ENCODE measurements around the gene MED25. TPM values are rescaled to one million over a fixed set of nuclear protein-coding genes. Genes with fewer than 3 reads are reported as not detected.

MED25 gene
- total RNA-seq, 2 donors from 2014 or later: 46.1 to 77.2 TPM

- Histone ChIP-seq H3K4me1 (peaks cover 22% of the 10 kb centered on the region), H3K4me3 (peak within 1 kb of the TSS; percentile 68), H3K9ac (ENCODE audit: low read depth in 2 of 2, low read length in 2 of 2) (peak within 1 kb of the TSS; percentile 89 to 90), H3K36me3 (no peaks in the 10 kb centered on the region), H3K27ac (peak within 1 kb of the TSS; percentile 91), H3K9me3 (no peaks in the 10 kb centered on the region), H3K27me3 (no peaks in the 10 kb centered on the region)
- DNase-seq: peak; percentile 91
- intact Hi-C loops (cut with DNase I): loop anchor here (10.0 kb wide), 1 partner anchor 52 kb away; the partner anchor contains the start of genes FUZ and MED25
- no peak for TF ChIP-seq CTCF (IDR thresholded peaks at IDR 0.05)
These were observed 49.1 kb downstream of the MED25 start, which contains the start of gene PNKP for GRCh38 chr19:49866933-49867782. PNKP (minus strand) TSS chr19:49867576; CDS start chr19:49867204, 372 bp downstream.

GRCh38 chr19:49869009-49869483 lies 51.0 kb downstream of the MED25 start:
- intact Hi-C loops (cut with DNase I): loop anchor here (10.0 kb wide), 1 partner anchor 54 kb away; the partner anchor contains the start of genes FUZ and MED25
- Histone ChIP-seq H3K9ac (ENCODE audit: low read depth in 2 of 2, low read length in 2 of 2) (peak overlapping the region; percentile 30 to 31), H3K4me1 (peaks cover 22% of the 10 kb centered on the region)

GRCh38 chr19:49869484-49870308 lies 51.6 kb downstream of the MED25 start:
- no peaks in the 10 kb centered on the region for H3K9me3 ChIP-seq
- peak overlapping the region; percentile 55 for H3K4me3 ChIP-seq
- peak overlapping the region; percentile 71 to 90 for H3K9ac ChIP-seq (ENCODE audit: low read depth in 2 of 2, low read length in 2 of 2)
- intact Hi-C loops (cut with DNase I): loop anchor here (10.0 kb wide), 1 partner anchor 55 kb away; the partner anchor contains the start of genes FUZ and MED25
- no peaks in the 10 kb centered on the region for H3K36me3 ChIP-seq
- H3K27ac ChIP-seq: peak overlapping the region; percentile 91
- peaks cover 22% of the 10 kb centered on the region for H3K4me1 ChIP-seq
- no peak for TF ChIP-seq CTCF (IDR thresholded peaks at IDR 0.05)
- no peaks in the 10 kb centered on the region for H3K27me3 ChIP-seq
- DNase-seq: peak; percentile 97

More at GRCh38 chr19:49869009-49869483, 51.0 kb downstream of the MED25 start:
- H3K4me3 ChIP-seq: peak overlapping the region; percentile 22
- H3K27ac ChIP-seq: peak overlapping the region; percentile 91
- no peaks in the 10 kb centered on the region for H3K27me3 ChIP-seq
- DNase-seq: no peak
- TF ChIP-seq CTCF (IDR thresholded peaks at IDR 0.05): no peak
- no peaks in the 10 kb centered on the region for H3K9me3 ChIP-seq
- H3K36me3 ChIP-seq: no peaks in the 10 kb centered on the region

- H3K27me3 ChIP-seq: no peaks in the 10 kb centered on the region
- H3K4me3 ChIP-seq: peak overlapping the region; percentile 55
- DNase-seq: no peak
- no peak for TF ChIP-seq CTCF (IDR thresholded peaks at IDR 0.05)
- intact Hi-C loops (cut with DNase I): no loop called here
- peaks cover 17% of the 10 kb centered on the region for H3K4me1 ChIP-seq
- no peaks in the 10 kb centered on the region for H3K36me3 ChIP-seq
- peak overlapping the region; percentile 71 to 90 for H3K9ac ChIP-seq (ENCODE audit: low read depth in 2 of 2, low read length in 2 of 2)
- no peaks in the 10 kb centered on the region for H3K9me3 ChIP-seq
- peak overlapping the region; percentile 91 for H3K27ac ChIP-seq
These were observed 52.3 kb downstream of the MED25 start for GRCh38 chr19:49870309-49870901.

Measured in colonic mucosa (tissue), 4 donors.